Measurements from ENCODE around the gene GPHN.
A peak's percentile ranks its signal among the peaks of the same experiment; 100 is the strongest.
"Not testable (repeated sequence)": the region's sequence is repeated elsewhere in the genome, so short reads cannot be mapped to it uniquely, and the experiment has no call there.

GPHN gene

GRCh38 chr14:66975251-66975650 is 467.3 kb downstream of the GPHN start:
- DNase-seq: no peak

DNA sequence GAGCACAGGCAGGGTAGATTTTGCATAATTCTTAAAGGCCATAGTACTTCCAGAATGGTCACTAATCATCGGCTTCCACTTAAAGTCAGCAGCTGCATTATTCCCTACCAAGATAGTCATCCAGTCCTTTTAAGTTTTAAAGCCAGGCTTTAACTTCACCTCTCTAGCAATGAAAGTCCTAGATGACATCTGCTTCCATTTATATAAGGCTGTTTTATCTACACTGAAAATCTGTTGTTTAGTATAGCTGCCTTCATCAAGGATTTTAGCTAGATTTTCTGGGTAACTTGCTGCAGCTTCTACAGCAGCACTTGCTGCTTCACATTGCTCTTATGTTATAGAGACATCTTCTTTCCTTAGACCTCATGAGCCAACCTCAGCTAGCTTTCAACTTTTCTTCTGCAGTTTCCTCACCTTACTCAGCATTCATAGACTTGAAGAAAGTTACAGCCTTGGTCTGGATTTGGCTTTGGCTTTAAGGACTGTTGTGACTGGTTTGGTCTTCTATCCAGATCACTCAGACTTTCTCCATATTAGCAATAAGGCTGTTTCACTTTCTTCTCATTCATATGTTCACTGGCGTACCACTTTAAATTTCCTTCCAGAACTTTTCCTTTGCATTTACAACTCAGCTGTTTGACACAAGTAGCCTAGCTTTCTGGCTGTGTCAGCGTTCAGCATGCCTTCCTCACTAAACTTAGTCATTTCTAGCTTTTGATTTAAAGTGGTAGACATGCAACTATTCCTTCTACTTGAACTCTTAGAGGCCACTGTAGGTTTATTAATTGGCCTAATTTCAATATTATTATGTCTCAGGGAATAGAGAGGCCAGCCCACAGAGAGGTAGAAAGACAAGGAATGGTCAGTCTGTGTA is 471.4 kb downstream of the GPHN start:
- DNase-seq: peak; percentile 82

DNA sequence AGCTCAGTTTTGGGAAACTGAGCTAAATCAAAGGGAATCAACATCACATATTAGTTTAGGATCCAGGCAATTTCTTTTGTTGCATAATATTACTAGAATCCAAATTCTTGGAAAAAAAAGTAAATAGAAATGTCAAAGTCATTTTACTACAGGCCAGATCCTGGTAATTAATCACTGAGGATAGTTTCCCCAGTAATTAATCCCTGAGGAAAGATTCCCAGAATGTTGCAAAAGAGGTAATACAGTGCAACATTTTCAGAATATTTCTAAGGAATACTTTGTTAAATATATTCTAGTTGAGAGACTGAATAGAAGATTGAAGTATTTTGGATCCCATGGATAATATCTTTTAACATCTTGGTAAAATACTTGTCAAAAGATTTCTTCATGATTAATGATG is 474.3 kb downstream of the GPHN start:
- DNase-seq: no peak

GRCh38 chr14:66992776-66993175 is 484.8 kb downstream of the GPHN start:
- DNase-seq: no peak

GRCh38 chr14:66993512-66993911 is 485.6 kb downstream of the GPHN start:
- no peak for DNase-seq

DNA sequence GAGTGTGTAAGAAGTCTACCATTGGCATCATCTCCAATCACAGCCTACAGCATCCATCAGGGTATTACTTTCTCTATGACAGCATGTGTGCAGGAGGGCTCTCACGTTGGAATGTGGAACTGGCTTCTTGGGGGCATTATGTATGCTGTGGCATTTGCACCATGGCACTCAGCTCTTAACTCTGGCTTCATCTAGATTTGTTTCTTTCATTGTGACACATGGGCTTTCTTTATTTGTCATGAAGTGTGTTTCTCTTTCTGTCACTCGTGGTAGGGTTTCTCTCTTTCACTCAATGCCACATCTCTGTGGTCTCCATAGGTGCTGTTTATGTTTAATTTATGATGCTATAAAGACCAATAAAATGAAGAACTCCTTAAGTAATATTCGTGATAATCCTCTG is 490.1 kb downstream of the GPHN start:
- DNase-seq: peak; percentile 81

- no peak for DNase-seq
Measured at GRCh38 chr14:66999978-67000377, 492.0 kb downstream of the GPHN start.

- DNase-seq: no peak
Measured at GRCh38 chr14:67002994-67003753, 495.2 kb downstream of the GPHN start.

DNA sequence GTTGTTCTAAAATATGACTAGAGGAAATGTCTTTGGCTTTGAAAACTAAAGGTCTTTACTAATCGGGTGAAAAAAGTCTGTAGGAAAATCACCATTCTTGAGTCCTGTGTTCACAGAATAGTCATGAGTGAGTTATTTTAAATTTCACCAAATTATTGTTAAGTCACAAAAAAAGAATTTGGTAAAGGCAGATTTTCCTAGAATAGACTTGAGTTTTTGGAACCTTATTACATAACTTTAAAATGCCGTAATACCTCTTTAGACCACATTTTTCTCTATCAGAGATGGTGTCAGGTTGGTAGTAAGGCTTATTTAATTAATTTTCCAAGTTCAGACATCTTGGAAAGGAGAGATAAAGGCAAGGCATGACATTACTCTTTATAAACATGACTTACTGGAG is 496.6 kb downstream of the GPHN start:
- no peak for DNase-seq

- DNase-seq: no peak
Measured at GRCh38 chr14:67010602-67011001, 502.7 kb downstream of the GPHN start.

DNA sequence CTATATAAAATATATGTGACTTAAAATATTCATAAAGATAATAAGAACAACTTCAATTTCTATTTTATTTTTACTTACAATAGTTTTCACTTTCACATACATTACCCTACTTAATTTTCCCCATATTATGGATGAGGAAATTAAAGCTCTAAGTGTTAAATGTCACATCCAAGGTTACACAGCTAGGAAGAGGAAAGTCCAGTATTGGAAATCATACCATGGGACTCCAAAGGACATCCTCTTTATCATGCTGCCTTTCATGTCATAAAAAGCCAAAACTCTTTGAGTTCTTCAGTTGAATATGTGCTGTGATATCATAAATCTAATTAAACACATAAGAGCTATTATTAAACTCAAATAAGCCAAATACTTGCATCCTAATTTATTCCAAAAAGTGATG is 508.9 kb downstream of the GPHN start:
- no peak for DNase-seq

- no peak for DNase-seq
Measured at GRCh38 chr14:67018720-67019119, 510.8 kb downstream of the GPHN start.

DNA sequence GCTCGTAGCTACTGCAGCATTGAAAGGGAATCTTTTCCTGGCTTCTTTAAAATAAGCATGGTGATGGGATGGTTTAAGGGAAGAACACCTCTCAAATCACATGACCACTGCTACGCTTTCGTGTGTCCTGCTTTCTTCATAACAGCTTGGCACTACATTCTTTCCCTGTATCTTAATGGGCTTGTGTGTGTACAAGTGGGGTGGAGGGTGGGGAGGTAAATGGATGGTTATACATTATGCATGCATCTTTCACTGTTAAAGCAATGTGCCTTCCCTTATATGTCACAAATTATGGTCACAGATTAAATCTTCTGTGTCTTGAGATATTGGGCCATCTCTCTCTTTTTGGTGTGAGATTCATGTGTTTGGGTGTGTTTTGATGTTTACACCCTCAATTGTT is 511.8 kb downstream of the GPHN start:
- DNase-seq: no peak

DNA sequence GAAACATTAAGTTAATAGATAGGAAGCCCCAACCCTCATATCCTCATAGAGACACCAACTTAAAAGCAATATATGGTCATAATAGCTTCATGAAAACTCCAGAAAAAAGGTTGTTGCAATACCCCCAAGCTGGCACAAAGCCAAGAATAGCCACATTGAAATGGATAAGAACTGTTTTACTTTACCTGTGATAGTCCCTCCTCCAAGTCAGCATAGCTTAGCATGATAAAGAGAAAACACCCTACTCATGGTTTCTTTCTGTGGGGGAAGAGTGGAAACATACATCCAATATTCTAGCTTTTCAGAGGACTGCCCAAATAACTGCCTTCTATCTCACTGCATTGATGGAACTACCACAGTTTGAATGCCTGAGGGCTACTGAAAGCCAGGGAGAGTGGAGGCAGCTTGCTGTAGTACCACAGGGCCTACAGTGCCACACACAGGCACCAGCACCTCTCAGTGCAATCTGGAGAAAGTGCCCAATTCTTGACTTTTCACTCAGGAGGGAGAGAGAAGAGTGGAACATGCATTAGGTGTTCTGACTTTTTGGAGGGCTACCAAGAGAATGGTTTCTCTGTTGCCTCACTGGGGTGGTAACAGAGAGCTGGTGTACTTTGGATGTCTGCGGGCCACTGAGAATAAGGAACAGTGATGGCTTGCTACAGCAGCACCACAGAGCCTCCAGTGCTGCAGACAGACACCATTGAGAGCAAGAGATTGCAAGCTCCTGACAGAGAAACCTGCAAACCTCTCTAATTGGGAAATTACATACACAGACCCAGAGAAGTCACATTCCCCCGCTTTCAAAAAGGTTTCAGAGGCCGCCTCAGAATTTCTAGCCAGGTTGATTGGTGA is 524.2 kb downstream of the GPHN start:
- no peak for DNase-seq

DNA sequence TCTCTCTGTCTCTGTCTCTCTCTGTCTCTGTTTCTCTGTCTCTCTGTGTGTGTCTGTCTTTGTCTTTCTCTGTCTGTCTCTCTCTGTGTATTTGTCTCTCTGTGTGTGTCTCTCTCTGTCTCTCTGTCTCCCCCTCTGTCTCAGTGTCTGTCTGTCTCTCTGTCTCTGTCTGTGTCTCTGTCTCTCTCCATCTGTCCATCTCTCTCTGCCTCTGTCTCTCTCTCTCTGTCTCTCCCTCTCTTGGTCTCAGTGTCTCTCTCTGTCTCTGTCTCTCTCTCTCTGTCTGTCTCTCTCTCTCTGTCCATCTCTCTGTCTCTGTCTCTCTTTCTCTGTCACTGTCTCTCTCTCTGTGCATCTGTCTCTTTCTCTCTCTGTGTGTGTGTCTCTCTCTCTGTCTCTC is 537.5 kb downstream of the GPHN start:
- DNase-seq: no peak

DNA sequence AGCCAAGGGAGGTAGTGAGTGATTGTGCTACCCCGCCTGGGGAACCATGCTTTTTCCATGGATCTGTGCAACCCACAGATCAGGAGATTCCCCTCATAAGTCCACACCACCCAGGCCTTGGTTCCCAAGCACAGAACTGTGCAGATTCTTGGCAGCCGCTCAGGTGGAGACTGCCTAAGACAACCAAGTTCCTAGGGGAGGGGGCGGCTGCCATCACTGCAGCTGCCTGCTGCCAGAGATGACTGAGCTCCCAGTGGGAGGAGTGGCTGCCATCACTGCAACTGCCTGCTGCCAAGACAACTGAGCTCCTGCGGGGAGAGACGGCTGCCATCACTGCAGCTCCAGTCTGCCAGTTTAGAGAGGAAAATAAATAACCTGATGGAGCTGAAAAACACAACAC is 542.9 kb downstream of the GPHN start:
- no peak for DNase-seq

DNA sequence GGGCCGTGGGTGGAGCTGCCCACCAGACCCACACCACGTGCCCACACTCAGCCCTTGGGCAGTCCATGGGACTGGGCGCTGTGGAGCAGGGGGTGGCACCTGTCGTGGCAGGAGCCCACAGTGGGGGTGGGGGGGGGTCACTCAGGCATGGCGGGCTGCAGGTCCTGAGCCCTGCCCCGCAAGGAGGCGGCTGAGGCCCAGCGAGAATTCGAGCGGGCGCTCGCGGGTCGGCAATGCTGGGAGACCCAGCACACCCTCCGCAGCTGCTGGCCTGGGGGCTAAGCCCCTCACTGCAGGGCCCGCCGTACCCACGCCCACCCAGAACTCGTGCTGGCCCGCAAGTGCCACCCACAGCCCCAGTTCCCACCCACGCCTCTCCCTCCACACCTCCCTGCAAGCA is 548.7 kb downstream of the GPHN start:
- no peak for DNase-seq

- no peak for DNase-seq
Measured at GRCh38 chr14:67059596-67059995, 551.6 kb downstream of the GPHN start.

DNA sequence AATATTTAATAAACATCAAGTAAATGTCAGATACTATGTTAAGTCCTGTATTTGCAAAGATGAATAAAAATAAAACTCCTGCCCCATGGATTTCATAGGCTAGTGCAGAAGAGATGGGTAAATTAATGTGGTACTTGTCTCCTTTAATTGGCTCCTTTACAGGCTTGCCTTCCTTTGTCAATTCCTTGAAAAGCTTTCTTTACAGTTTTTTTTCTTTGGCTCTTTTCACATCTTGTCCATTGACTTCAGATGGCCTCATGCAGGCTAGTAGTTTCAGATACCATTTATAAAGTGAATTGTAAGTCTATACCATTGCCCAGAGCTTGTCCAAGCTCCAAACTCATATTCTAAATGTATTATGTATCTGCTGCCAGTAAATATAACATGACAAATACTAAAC is 552.6 kb downstream of the GPHN start:
- no peak for DNase-seq

DNA sequence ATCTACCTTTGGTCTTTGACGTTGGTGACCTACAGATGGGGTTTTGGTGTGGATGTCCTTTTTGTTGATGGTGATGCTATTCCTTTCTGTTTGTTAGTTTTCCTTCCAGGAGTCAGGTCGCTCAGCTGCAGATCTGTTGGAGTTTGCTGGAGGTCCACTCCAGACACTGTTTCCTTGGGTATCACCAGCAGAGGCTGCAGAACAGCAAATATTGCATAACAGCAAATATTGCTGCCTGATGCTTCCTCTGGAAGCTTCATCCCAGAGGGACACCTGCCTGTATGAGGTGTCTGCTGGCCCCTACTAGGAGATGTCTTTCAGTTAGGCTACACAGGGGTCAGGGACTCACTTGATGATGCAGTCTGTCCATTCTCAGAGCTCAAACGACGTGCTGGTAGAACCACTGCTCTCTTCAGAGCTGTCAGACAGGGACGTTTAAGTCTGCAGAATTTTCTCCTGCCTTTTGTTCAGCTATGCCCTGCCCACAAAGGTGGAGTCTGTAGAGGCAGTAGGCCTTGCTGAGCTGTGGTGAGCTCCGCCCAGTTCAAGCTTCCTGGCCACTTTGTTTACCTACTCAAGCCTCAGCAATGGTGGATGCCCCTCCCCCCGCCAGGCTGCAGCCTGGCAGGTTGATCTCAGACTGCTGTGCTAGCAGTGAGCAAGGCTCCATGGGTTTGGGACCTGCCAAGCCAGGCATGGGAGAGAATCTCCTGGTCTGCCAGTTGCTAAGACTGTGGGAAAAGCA is 559.3 kb downstream of the GPHN start:
- not testable (repeated sequence) for DNase-seq

DNA sequence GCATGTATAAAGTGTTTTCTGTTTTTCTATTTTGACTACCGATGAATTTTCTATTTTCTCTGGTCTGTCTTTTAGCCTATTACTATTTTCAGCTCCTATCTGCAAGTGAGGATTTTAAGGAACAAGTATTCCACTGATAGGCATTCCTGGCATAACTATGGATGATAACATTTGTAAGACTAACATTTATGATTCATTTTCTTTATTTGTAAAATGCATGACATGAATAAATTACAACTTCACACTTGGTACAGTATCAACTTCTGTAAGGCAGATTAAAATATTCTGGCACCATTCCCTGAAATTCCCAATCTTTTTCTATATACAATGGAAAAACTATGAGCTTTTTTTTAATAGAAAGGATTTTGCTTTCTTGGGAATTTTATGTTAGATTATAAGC is 560.3 kb downstream of the GPHN start:
- DNase-seq: no peak

DNA sequence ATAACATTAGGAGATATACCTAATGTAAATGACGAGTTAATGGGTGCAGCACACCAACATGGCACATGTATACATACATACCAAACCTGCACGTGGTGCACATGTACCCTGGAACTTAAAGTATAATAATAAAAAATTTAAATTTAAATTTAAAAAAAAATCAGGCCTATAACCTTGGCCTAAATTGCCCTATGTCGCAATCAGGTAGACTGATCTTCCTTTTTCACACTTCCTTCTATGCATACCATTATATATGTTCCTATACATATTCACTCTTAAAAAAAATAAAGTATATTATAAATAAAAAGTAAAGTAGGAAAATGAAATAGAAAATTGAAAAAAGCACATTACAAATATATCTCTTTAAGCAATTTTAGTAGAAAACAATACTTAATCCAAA is 563.6 kb downstream of the GPHN start:
- no peak for DNase-seq

- no peak for DNase-seq
Measured at GRCh38 chr14:67077921-67078320, 570.0 kb downstream of the GPHN start.
